A549 (cell line): ENCODE measurements around the gene KRT76. TPM values are rescaled to one million over a fixed set of nuclear protein-coding genes. Genes with fewer than 3 reads are reported as not detected.

Experiments
- ATAC-seq, 2 experiments: fragments of 200-7000 bp in 1 of 2; fragments of >200 bp in 1 of 2; cut with Nextera tagmentation in 1 of 2; cut with Tn5 transposase in 1 of 2; 3 replicates each; pipeline versions ENCODE4 v1.8.0 to v1.9.1; 2018 to 2020; ENCODE audit warnings: mild to moderate bottlenecking in 1 of 2, moderate library complexity in 1 of 2
- CTCF ChIA-PET: fragments of 300-600 bp; sonication (Branson Sonifier 250); formaldehyde crosslinking; extraction: SDS; loops from one replicate; lab custom pipeline; 2021; ENCODE audit warnings: antibody characterized with exemption, inconsistent platforms; lab: Yijun Ruan, JAX
- POLR2A ChIA-PET: fragments of 350-600 bp; formaldehyde crosslinking; extraction: SDS; loops from one replicate; lab custom pipeline; 2021; ENCODE audit warnings: antibody characterized with exemption, inconsistent platforms; lab: Yijun Ruan, JAX
- DNase-seq, 2 experiments: peaks; one replicate each; pipeline versions ENCODE4 v3.0.0 to v3.0.0-alpha.2; 2011 to 2016; ENCODE audit warnings: low read depth in 1 of 2, low spot score in 1 of 2
- FAIRE-seq: peaks from 2 replicates; lab custom pipeline; 2011; peaks lifted over from hg19 to GRCh38; lab: Jason Lieb, UNC
- H3K27ac ChIP-seq, 2 experiments: fragments of >200 bp; sonication (Bioruptor Twin); formaldehyde crosslinking; 3 replicates each; pipeline ENCODE4 v1.5.1; 2016 to 2017
- H3K4me1 ChIP-seq: fragments of >200 bp; sonication (Bioruptor Twin); formaldehyde crosslinking; 3 replicates; pipeline ENCODE4 v1.6.1; 2016
- H3K4me2 ChIP-seq: fragments of >200 bp; sonication (Bioruptor Twin); formaldehyde crosslinking; 3 replicates; pipeline ENCODE4 v1.6.1; 2016
- H3K4me3 ChIP-seq: fragments of >200 bp; sonication (Bioruptor Twin); formaldehyde crosslinking; 3 replicates; pipeline ENCODE4 v1.5.1; 2016
- H3K9me3 ChIP-seq: fragments of >200 bp; sonication (Bioruptor Twin); formaldehyde crosslinking; 3 replicates; pipeline ENCODE4 v1.6.1; 2016
- CBX2 ChIP-seq: fragments of 200-600 bp; sonication (generic); IDR thresholded peaks from 2 replicates; pipeline ENCODE4 v1.6.1; 2016; ENCODE audit warnings: low read depth, mild to moderate bottlenecking, borderline replicate concordance
- CHD4 ChIP-seq: fragments of 200-600 bp; sonication (generic); IDR thresholded peaks from 2 replicates; pipeline ENCODE4 v1.6.1; 2016; ENCODE audit warnings: antibody characterized with exemption, mild to moderate bottlenecking, borderline replicate concordance
- EHMT2 ChIP-seq: fragments of 200-600 bp; sonication (generic); IDR thresholded peaks from 2 replicates; pipeline ENCODE4 v1.6.1; 2016; ENCODE audit warnings: antibody characterized with exemption, low read depth, mild to moderate bottlenecking, moderate library complexity
- ESRRA ChIP-seq: fragments of 150-350 bp; IDR thresholded peaks from 2 replicates; pipeline ENCODE4 v1.6.1; 2014; ENCODE audit warnings: mild to moderate bottlenecking, low read length, borderline replicate concordance
- FOSB ChIP-seq: fragments of 250-450 bp; sonication (Bioruptor Pico); IDR thresholded peaks from 2 replicates; pipeline ENCODE4 v1.5.0; 2020; ENCODE audit warnings: mild to moderate bottlenecking, moderate library complexity
- FOSL2 ChIP-seq, 2 experiments: fragments of 450-650 bp in 1 of 2; fragments of >200 bp in 1 of 2; sonication (Bioruptor Twin) in 1 of 2; formaldehyde crosslinking; IDR thresholded peaks; 2 replicates each; pipeline versions ENCODE4 v1.5.0 to v1.6.1; 2016 to 2020; ENCODE audit warnings: mild to moderate bottlenecking in 1 of 2, moderate library complexity in 1 of 2
- GATA3 ChIP-seq: IDR thresholded peaks from 2 replicates; pipeline ENCODE4 v1.6.1; 2012; ENCODE audit warnings: borderline replicate concordance
- HDAC2 ChIP-seq: fragments of 200-600 bp; sonication (generic); IDR thresholded peaks from 2 replicates; pipeline ENCODE4 v1.6.1; 2016
- HES2 ChIP-seq: fragments of >200 bp; sonication (Bioruptor Twin); formaldehyde crosslinking; IDR thresholded peaks from 2 replicates; pipeline ENCODE4 v1.6.1; 2016
- HOXA7 ChIP-seq: fragments of 250-450 bp; sonication (Bioruptor Pico); IDR thresholded peaks from 2 replicates; pipeline ENCODE4 v1.5.0; 2020; ENCODE audit warnings: mild to moderate bottlenecking, moderate library complexity
- NPAS2 ChIP-seq: fragments of 250-450 bp; sonication (Bioruptor Pico); IDR thresholded peaks from 2 replicates; pipeline ENCODE4 v1.8.0; 2022; ENCODE audit warnings: mild to moderate bottlenecking, moderate library complexity, borderline replicate concordance
- NR3C1 ChIP-seq: fragments of >200 bp; sonication (Bioruptor Twin); formaldehyde crosslinking; IDR thresholded peaks from 3 replicates; pipeline ENCODE4 v1.6.1; 2017
- RCOR1 ChIP-seq: fragments of 150-350 bp; IDR thresholded peaks from 2 replicates; pipeline ENCODE4 v1.6.1; 2014; ENCODE audit warnings: antibody characterized with exemption, low read length, low read depth
- REST ChIP-seq: fragments of 200-600 bp; sonication (generic); IDR thresholded peaks from 2 replicates; pipeline ENCODE4 v1.6.1; 2016; ENCODE audit warnings: antibody characterized with exemption, mild to moderate bottlenecking, moderate library complexity
- RNF2 ChIP-seq: fragments of 200-600 bp; sonication (generic); IDR thresholded peaks from 2 replicates; pipeline ENCODE4 v1.6.1; 2016; ENCODE audit warnings: low read depth, mild to moderate bottlenecking, antibody characterized with exemption, moderate library complexity, borderline replicate concordance
- SMC3 ChIP-seq: fragments of >200 bp; sonication (Bioruptor Twin); formaldehyde crosslinking; IDR thresholded peaks from 3 replicates; pipeline ENCODE4 v1.6.1; 2018; ENCODE audit warnings: inconsistent platforms
- TFCP2L1 ChIP-seq: fragments of 250-450 bp; sonication (Bioruptor Pico); IDR thresholded peaks from 2 replicates; pipeline ENCODE4 v1.5.0; 2021; ENCODE audit warnings: mild to moderate bottlenecking
- TP53 ChIP-seq: fragments of 250-450 bp; sonication (Bioruptor Pico); IDR thresholded peaks from 2 replicates; pipeline ENCODE4 v1.5.0; 2021; ENCODE audit warnings: mild to moderate bottlenecking, moderate library complexity
- ZC3H11A ChIP-seq: fragments of 450-650 bp; IDR thresholded peaks from 2 replicates; pipeline ENCODE4 v1.6.1; 2014; ENCODE audit warnings: antibody characterized with exemption, mild to moderate bottlenecking
- ZFP36 ChIP-seq: fragments of 450-650 bp; IDR thresholded peaks from 2 replicates; pipeline ENCODE4 v1.6.1; 2014; ENCODE audit warnings: borderline replicate concordance; ENCODE audit not compliant: partially characterized antibody
- WGBS: methylation state at CpG from one replicate; pipeline ENCODE4 v1.1.6; 2017; ENCODE audit errors: missing lambda C conversion rate; 5-methylcytosine and 5-hydroxymethylcytosine counted together
- polyA plus RNA-seq, 4 experiments: library from polyadenylated mRNA; depleted of rRNA in 3 of 4; stranded (reverse); fragments of >200 nt; fragmentation: RNase III in 1 of 4; extraction: RNeasy Plus Mini Kit Qiagen cat#74134 plus additional on column Dnase treatment in 1 of 4; gene quantifications; 2 replicates in 3 of 4; 3 replicates in 1 of 4; pipeline ENCODE4 v1.2.3, GENCODE V29; 2011 to 2017

KRT76 gene
- polyA plus RNA-seq, 2 of the 4 experiments (the other 2 are of a cell fraction) = not detected

GRCh38 chr12:52820521-52820920 is 43.4 kb upstream of the KRT76 start (continued):
- TF ChIP-seq CHD4 (no peak), REST (no peak), EHMT2 (no peak), ESRRA (no peak)
- TF ChIP-seq, all 56 proteins: peak for 0

GRCh38 chr12:52819731-52820510 is 42.8 kb upstream of the KRT76 start:
- WGBS = 78% methylated on average over 7 of the region's 7 CpGs
- CTCF ChIA-PET = interaction anchor here (0.9 to 1.9 kb wide), 4 partner anchors 19 to 238 kb away, joined by 3 to 4 read pairs (median 4); no protein-coding TSS in a partner anchor
- H3K27ac ChIP-seq = no peak overlapping the region
- no peak overlapping the region for H3K4me2 ChIP-seq
- no peak for ATAC-seq
- no peak overlapping the region for H3K4me3 ChIP-seq
- FAIRE-seq = no peak
- H3K9me3 ChIP-seq = no peaks in the 10 kb centered on the region
- peaks cover 37% of the 10 kb centered on the region for H3K4me1 ChIP-seq
- no peak for DNase-seq
- POLR2A ChIA-PET = no interaction called here
- no peak for TF ChIP-seq HOXA7 (CRISPR knock-in tag)
- peak; percentile 53 for TF ChIP-seq ZFP36

GRCh38 chr12:52818887-52819420 is 41.8 kb upstream of the KRT76 start:
- peaks cover 46% of the 10 kb centered on the region for H3K4me1 ChIP-seq
- no peak overlapping the region; the same call in 2 of the 3 replicates for H3K4me2 ChIP-seq
- H3K9me3 ChIP-seq = no peaks in the 10 kb centered on the region
- H3K4me3 ChIP-seq = no peak overlapping the region
- 80% methylated on average over 7 of the region's 7 CpGs for WGBS
- DNase-seq (no peak), ATAC-seq (no peak), FAIRE-seq (no peak)
- TF ChIP-seq RNF2 = no peak
- POLR2A ChIA-PET = no interaction called here
- CTCF ChIA-PET = interaction anchor here (1.6 to 2.2 kb wide), 2 partner anchors 11 to 20 kb away, joined by 4 to 5 read pairs; no protein-coding TSS in a partner anchor
- H3K27ac ChIP-seq = peak overlapping the region in 1 of 2 experiments; percentile 47; a peak in 3 of 6 replicates

GRCh38 chr12:52818388-52818787 is 41.2 kb upstream of the KRT76 start:
- WGBS = 37% methylated on average over 7 of the region's 7 CpGs
- CTCF ChIA-PET = interaction anchor here (1.3 to 2.2 kb wide), 6 partner anchors 10 to 235 kb away, joined by 3 to 5 read pairs (median 4); no protein-coding TSS in a partner anchor
- POLR2A ChIA-PET = no interaction called here
- Histone ChIP-seq H3K4me1 (peaks cover 51% of the 10 kb centered on the region), H3K9me3 (no peaks in the 10 kb centered on the region), H3K4me3 (no peak overlapping the region), H3K27ac (peak overlapping the region in 1 of 2 experiments; percentile 47; a peak in 3 of 6 replicates), H3K4me2 (no peak overlapping the region; the same call in 2 of the 3 replicates)
- DNase-seq = no peak
- FAIRE-seq = no peak
- ATAC-seq = no peak
- TF ChIP-seq TP53 (no peak), GATA3 (no peak), NR3C1 (no peak), FOSL2 (IDR thresholded peaks at IDR 0.05) (no peak), FOSL2 (CRISPR knock-in tag; IDR thresholded peaks at IDR 0.05) (no peak), HES2 (no peak), FOSB (CRISPR knock-in tag) (no peak), HDAC2 (no peak), TFCP2L1 (CRISPR knock-in tag) (no peak), CBX2 (no peak), ZC3H11A (no peak), RCOR1 (no peak), SMC3 (no peak), REST (no peak), NPAS2 (CRISPR knock-in tag) (no peak)
